ENCODE results near the gene NCOA3. TPM values are rescaled to one million over a fixed set of nuclear protein-coding genes. Genes with fewer than 3 reads are reported as not detected.

The NCOA3 gene
- total RNA-seq, 8 experiments from 2014 or later: 24.4 to 81.9 (median 31.1) TPM

- in situ Hi-C loops (cut with MboI; ENCODE audit: low pct_unique_long_range_greater_than_20kb in 2 of 9, low sequenced_read_pairs in 9 of 9, unreplicated experiment in 9 of 9): loop anchor here in 1 of 9 experiments (10.0 kb wide), 1 partner anchor 235 kb away; no protein-coding TSS in a partner anchor
- no peaks in the 10 kb centered on the region for H3K4me1 ChIP-seq (replicated peaks in 1 of 2)
These were observed 128.2 kb downstream of the NCOA3 start for GRCh38 chr20:47629907-47630306.

GRCh38 chr20:47631078-47631477, 129.4 kb downstream of the NCOA3 start:
- no peak for ATAC-seq (replicated peaks in 6 of 8)
- in situ Hi-C loops (cut with MboI; ENCODE audit: low pct_unique_long_range_greater_than_20kb in 2 of 9, low sequenced_read_pairs in 9 of 9, unreplicated experiment in 9 of 9): no loop called here
- Histone ChIP-seq H3K27ac (no peak overlapping the region), H3K4me3 (no peak overlapping the region), H3K4me1 (replicated peaks in 1 of 2) (no peaks in the 10 kb centered on the region)

More at GRCh38 chr20:47629907-47630306, 128.2 kb downstream of the NCOA3 start:
- WGBS, 10 experiments: 85 to 100% (median 92%) methylated on average over 1 to 2 of the region's 2 CpGs; no CpG with 5 or more reads in 1 of the 10 experiments
- Histone ChIP-seq H3K27ac (no peak overlapping the region), H3K4me3 (no peak overlapping the region)
- ATAC-seq (replicated peaks in 6 of 8): no peak

- no peak overlapping the region for H3K27ac ChIP-seq
- in situ Hi-C loops (cut with MboI; ENCODE audit: low pct_unique_long_range_greater_than_20kb in 2 of 9, low sequenced_read_pairs in 9 of 9, unreplicated experiment in 9 of 9): no loop called here
- no peak overlapping the region for H3K4me3 ChIP-seq
- 94 to 100% (median 100%) methylated on average over 2 to 4 of the region's 4 CpGs; no CpG with 5 or more reads in 4 of the 10 experiments for WGBS, 10 experiments
- H3K4me1 ChIP-seq (replicated peaks in 1 of 2): no peaks in the 10 kb centered on the region
- ATAC-seq (replicated peaks in 6 of 8): no peak
These were observed 133.6 kb downstream of the NCOA3 start for GRCh38 chr20:47635256-47635655.

- H3K27ac ChIP-seq: no peak overlapping the region
- H3K4me1 ChIP-seq (replicated peaks in 1 of 2): no peaks in the 10 kb centered on the region
- in situ Hi-C loops (cut with MboI; ENCODE audit: low pct_unique_long_range_greater_than_20kb in 2 of 9, low sequenced_read_pairs in 9 of 9, unreplicated experiment in 9 of 9): no loop called here
- WGBS, 10 experiments: 0 to 83% (median 61%) methylated on average over 1 to 4 of the region's 4 CpGs
- ATAC-seq (replicated peaks in 6 of 8): peak in 1 of 8 experiments; percentile 16
- no peak overlapping the region for H3K4me3 ChIP-seq
These were observed 137.2 kb downstream of the NCOA3 start for GRCh38 chr20:47638851-47639250.

GRCh38 chr20:47642118-47642517, 140.4 kb downstream of the NCOA3 start:
- no peak overlapping the region for H3K27ac ChIP-seq
- no peak for ATAC-seq (replicated peaks in 6 of 8)
- 80 to 100% (median 100%) methylated on average over 1 to 4 of the region's 4 CpGs; no CpG with 5 or more reads in 3 of the 10 experiments for WGBS, 10 experiments
- no peak overlapping the region for H3K4me3 ChIP-seq
- in situ Hi-C loops (cut with MboI; ENCODE audit: low pct_unique_long_range_greater_than_20kb in 2 of 9, low sequenced_read_pairs in 9 of 9, unreplicated experiment in 9 of 9): no loop called here
- H3K4me1 ChIP-seq (replicated peaks in 1 of 2): no peaks in the 10 kb centered on the region

- 80 to 100% (median 100%) methylated on average over 1 to 4 of the region's 4 CpGs for WGBS, 10 experiments
- no peaks in the 10 kb centered on the region for H3K4me1 ChIP-seq (replicated peaks in 1 of 2)
- H3K4me3 ChIP-seq: no peak overlapping the region
- in situ Hi-C loops (cut with MboI; ENCODE audit: low pct_unique_long_range_greater_than_20kb in 2 of 9, low sequenced_read_pairs in 9 of 9, unreplicated experiment in 9 of 9): no loop called here
- H3K27ac ChIP-seq: no peak overlapping the region
- ATAC-seq (replicated peaks in 6 of 8): no peak
These were observed 140.9 kb downstream of the NCOA3 start for GRCh38 chr20:47642624-47643023.

- Histone ChIP-seq H3K4me1 (replicated peaks in 1 of 2) (no peaks in the 10 kb centered on the region), H3K4me3 (no peak overlapping the region), H3K27ac (no peak overlapping the region)
- WGBS, 10 experiments: 50 to 100% (median 83%) methylated on average over 1 to 2 of the region's 2 CpGs; no CpG with 5 or more reads in 2 of the 10 experiments
- in situ Hi-C loops (cut with MboI; ENCODE audit: low pct_unique_long_range_greater_than_20kb in 2 of 9, low sequenced_read_pairs in 9 of 9, unreplicated experiment in 9 of 9): no loop called here
- ATAC-seq (replicated peaks in 6 of 8): no peak
These were observed 143.9 kb downstream of the NCOA3 start for GRCh38 chr20:47645632-47646031.

- Histone ChIP-seq H3K4me1 (replicated peaks in 1 of 2) (peaks cover 0 to 2% of the 10 kb centered on the region in 2 donors), H3K27ac (no peak overlapping the region), H3K4me3 (no peak overlapping the region)
- WGBS, 10 experiments: 80 to 100% (median 98%) methylated on average over 1 to 7 of the region's 7 CpGs; no CpG with 5 or more reads in 2 of the 10 experiments
- in situ Hi-C loops (cut with MboI; ENCODE audit: low pct_unique_long_range_greater_than_20kb in 2 of 9, low sequenced_read_pairs in 9 of 9, unreplicated experiment in 9 of 9): no loop called here
- no peak for ATAC-seq (replicated peaks in 6 of 8)
These were observed 146.3 kb downstream of the NCOA3 start for GRCh38 chr20:47647994-47648393.

- Histone ChIP-seq H3K27ac (no peak overlapping the region), H3K4me1 (replicated peaks in 1 of 2) (peaks cover 6 to 10% of the 10 kb centered on the region in 2 donors), H3K4me3 (no peak overlapping the region)
- no peak for ATAC-seq (replicated peaks in 6 of 8)
- in situ Hi-C loops (cut with MboI; ENCODE audit: low pct_unique_long_range_greater_than_20kb in 2 of 9, low sequenced_read_pairs in 9 of 9, unreplicated experiment in 9 of 9): no loop called here
- WGBS, 10 experiments: 60 to 100% (median 82%) methylated on average over 1 to 6 of the region's 6 CpGs
These were observed 147.3 kb downstream of the NCOA3 start for GRCh38 chr20:47648943-47649342.

GRCh38 chr20:47652301-47652700, 150.6 kb downstream of the NCOA3 start:
- H3K4me1 ChIP-seq (replicated peaks in 1 of 2): peaks cover 14 to 34% of the 10 kb centered on the region in 2 donors
- H3K27ac ChIP-seq: no peak overlapping the region
- no peak overlapping the region for H3K4me3 ChIP-seq
- 59 to 100% (median 88%) methylated on average over 2 to 3 of the region's 3 CpGs; no CpG with 5 or more reads in 4 of the 10 experiments for WGBS, 10 experiments
- ATAC-seq (replicated peaks in 6 of 8): peak in 1 of 8 experiments; percentile 31
- in situ Hi-C loops (cut with MboI; ENCODE audit: low pct_unique_long_range_greater_than_20kb in 2 of 9, low sequenced_read_pairs in 9 of 9, unreplicated experiment in 9 of 9): loop anchor here in 1 of 9 experiments (25.0 kb wide), 1 partner anchor 960 kb away; no protein-coding TSS in a partner anchor

GRCh38 chr20:47652794-47653193, 151.1 kb downstream of the NCOA3 start:
- in situ Hi-C loops (cut with MboI; ENCODE audit: low pct_unique_long_range_greater_than_20kb in 2 of 9, low sequenced_read_pairs in 9 of 9, unreplicated experiment in 9 of 9): loop anchor here in 1 of 9 experiments (25.0 kb wide), 1 partner anchor 960 kb away; no protein-coding TSS in a partner anchor
- peak in 1 of 8 experiments; percentile 18 for ATAC-seq (replicated peaks in 6 of 8)
- Histone ChIP-seq H3K4me3 (no peak overlapping the region), H3K4me1 (replicated peaks in 1 of 2) (peaks cover 14 to 34% of the 10 kb centered on the region in 2 donors), H3K27ac (no peak overlapping the region)
- 80 to 100% (median 93%) methylated on average over 1 to 2 of the region's 2 CpGs; no CpG with 5 or more reads in 5 of the 10 experiments for WGBS, 10 experiments

GRCh38 chr20:47653869-47654268, 152.2 kb downstream of the NCOA3 start:
- in situ Hi-C loops (cut with MboI; ENCODE audit: low pct_unique_long_range_greater_than_20kb in 2 of 9, low sequenced_read_pairs in 9 of 9, unreplicated experiment in 9 of 9): loop anchor here in 1 of 9 experiments (25.0 kb wide), 1 partner anchor 958 kb away; no protein-coding TSS in a partner anchor
- no peak overlapping the region for H3K4me3 ChIP-seq
- no peak overlapping the region for H3K27ac ChIP-seq
- ATAC-seq (replicated peaks in 6 of 8): peak in 5 of 8 experiments; percentile 39 to 53 (median 42)
- WGBS, 10 experiments: 17 to 94% (median 50%) methylated on average over 1 to 2 of the region's 2 CpGs; no CpG with 5 or more reads in 1 of the 10 experiments
- H3K4me1 ChIP-seq (replicated peaks in 1 of 2): peaks cover 14 to 34% of the 10 kb centered on the region in 2 donors

GRCh38 chr20:47654370-47654769, 152.7 kb downstream of the NCOA3 start:
- Histone ChIP-seq H3K4me3 (no peak overlapping the region), H3K27ac (no peak overlapping the region)
- in situ Hi-C loops (cut with MboI; ENCODE audit: low pct_unique_long_range_greater_than_20kb in 2 of 9, low sequenced_read_pairs in 9 of 9, unreplicated experiment in 9 of 9): loop anchor here in 1 of 9 experiments (25.0 kb wide), 1 partner anchor 958 kb away; no protein-coding TSS in a partner anchor

GRCh38 chr20:47655635-47656034, 153.9 kb downstream of the NCOA3 start:
- Histone ChIP-seq H3K4me1 (replicated peaks in 1 of 2) (peaks cover 14 to 34% of the 10 kb centered on the region in 2 donors), H3K4me3 (no peak overlapping the region), H3K27ac (no peak overlapping the region)
- no peak for ATAC-seq (replicated peaks in 6 of 8)
- in situ Hi-C loops (cut with MboI; ENCODE audit: low pct_unique_long_range_greater_than_20kb in 2 of 9, low sequenced_read_pairs in 9 of 9, unreplicated experiment in 9 of 9): loop anchor here in 1 of 9 experiments (25.0 kb wide), 1 partner anchor 957 kb away; no protein-coding TSS in a partner anchor

More at GRCh38 chr20:47654370-47654769, 152.7 kb downstream of the NCOA3 start:
- ATAC-seq (replicated peaks in 6 of 8): no peak
- 60 to 100% (median 100%) methylated on average over 1 of the region's 1 CpG; no CpG with 5 or more reads in 2 of the 10 experiments for WGBS, 10 experiments
- H3K4me1 ChIP-seq (replicated peaks in 1 of 2): peaks cover 14 to 34% of the 10 kb centered on the region in 2 donors

All from motor neuron (in vitro differentiated cells).